SK-N-MC (cell line): ENCODE measurements around the gene PCDH15.

Experiments
- DNase-seq: peaks from one replicate; pipeline ENCODE4 v3.0.0-alpha.2; 2011; ENCODE audit warnings: low read depth, low spot score
- H3K27ac ChIP-seq: fragments of 200-600 bp; sonication (generic); 2 replicates; pipeline ENCODE4 v1.5.1; 2016; ENCODE audit warnings: mixed run types
- H3K36me3 ChIP-seq: fragments of 200-600 bp; sonication (generic); 2 replicates; pipeline ENCODE4 v1.6.1; 2017; ENCODE audit warnings: antibody characterized with exemption, low read length, mixed read lengths; ENCODE audit not compliant: insufficient read depth
- H3K4me3 ChIP-seq: fragments of 200-600 bp; sonication (generic); 2 replicates; pipeline ENCODE4 v1.5.1; 2016
- H3K9ac ChIP-seq: fragments of 200-600 bp; sonication (generic); 2 replicates; pipeline ENCODE4 v1.8.0; 2017; ENCODE audit warnings: mixed run types, mixed read lengths; ENCODE audit not compliant: insufficient read length
- H3K9me3 ChIP-seq: fragments of 200-600 bp; sonication (generic); 2 replicates; pipeline ENCODE4 v1.6.1; 2017; ENCODE audit warnings: low read depth, mild to moderate bottlenecking, antibody characterized with exemption, low read length, moderate library complexity, mixed read lengths
- EZH2 ChIP-seq: fragments of 200-600 bp; sonication (generic); IDR thresholded peaks from one replicate; pipeline ENCODE4 v1.6.1; 2017; ENCODE audit warnings: antibody characterized with exemption
- FOXP2 ChIP-seq: optimal IDR thresholded peaks from 2 replicates; pipeline ENCODE3; 2011; ENCODE audit warnings: mild to moderate bottlenecking, moderate library complexity; ENCODE audit not compliant: insufficient read depth; ENCODE audit errors: extremely low read length, control extremely low read depth
- POLR2AphosphoS5 ChIP-seq: IDR thresholded peaks from 2 replicates; pipeline ENCODE4 v1.6.1; 2012; ENCODE audit warnings: mild to moderate bottlenecking, low read depth, low read length, borderline replicate concordance

The PCDH15 gene

DNA sequence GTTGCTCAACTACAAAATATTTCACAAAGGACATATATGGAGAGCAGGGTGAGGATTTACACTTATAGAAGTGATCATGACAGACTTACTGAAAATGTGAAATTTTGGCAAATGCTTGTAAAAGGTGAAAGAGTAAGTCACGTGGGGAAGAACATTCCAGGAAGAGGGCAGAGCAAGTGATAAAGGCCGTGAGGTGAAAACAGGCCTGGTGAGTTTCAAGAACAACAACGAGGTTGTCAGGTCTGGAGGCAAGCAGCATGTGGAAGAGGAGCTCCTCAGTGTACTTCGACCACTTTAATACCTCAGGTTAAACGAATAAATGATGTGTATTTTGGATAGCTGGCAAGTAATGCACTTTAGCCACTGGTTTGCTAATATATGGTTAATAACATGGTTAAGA, 706.7 kb downstream of the PCDH15 start:
- Histone ChIP-seq H3K9me3 (no peaks in the 10 kb centered on the region), H3K4me3 (no peak overlapping the region), H3K9ac (no peak overlapping the region), H3K36me3 (no peaks in the 10 kb centered on the region), H3K27ac (no peak overlapping the region)
- TF ChIP-seq FOXP2 (no peak), POLR2AphosphoS5 (no peak), EZH2 (no peak)
- DNase-seq: no peak

DNA sequence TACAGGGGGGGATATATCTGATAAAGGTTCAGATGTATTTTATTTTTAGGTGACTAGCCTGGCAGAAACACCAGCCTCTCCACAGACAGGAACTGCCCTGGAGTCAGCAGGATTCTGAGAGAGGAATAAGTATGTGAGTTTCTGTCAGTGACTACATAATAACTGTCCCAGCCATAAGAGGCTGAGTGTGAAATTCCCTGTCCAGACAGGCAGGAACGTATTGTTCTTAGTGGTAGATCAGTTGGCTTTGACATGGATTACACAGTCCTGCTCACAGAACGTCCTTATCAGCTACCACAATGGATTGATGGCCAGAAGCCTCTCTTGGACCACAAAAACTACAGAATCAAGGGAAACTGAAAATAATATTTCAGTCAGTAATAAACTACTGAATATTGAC, 709.8 kb downstream of the PCDH15 start:
- no peak for TF ChIP-seq POLR2AphosphoS5
- no peak for TF ChIP-seq EZH2
- TF ChIP-seq FOXP2: no peak
- H3K27ac ChIP-seq: no peak overlapping the region
- H3K36me3 ChIP-seq: no peaks in the 10 kb centered on the region
- no peak overlapping the region for H3K9ac ChIP-seq
- H3K9me3 ChIP-seq: no peaks in the 10 kb centered on the region
- no peak for DNase-seq
- no peak overlapping the region for H3K4me3 ChIP-seq

DNA sequence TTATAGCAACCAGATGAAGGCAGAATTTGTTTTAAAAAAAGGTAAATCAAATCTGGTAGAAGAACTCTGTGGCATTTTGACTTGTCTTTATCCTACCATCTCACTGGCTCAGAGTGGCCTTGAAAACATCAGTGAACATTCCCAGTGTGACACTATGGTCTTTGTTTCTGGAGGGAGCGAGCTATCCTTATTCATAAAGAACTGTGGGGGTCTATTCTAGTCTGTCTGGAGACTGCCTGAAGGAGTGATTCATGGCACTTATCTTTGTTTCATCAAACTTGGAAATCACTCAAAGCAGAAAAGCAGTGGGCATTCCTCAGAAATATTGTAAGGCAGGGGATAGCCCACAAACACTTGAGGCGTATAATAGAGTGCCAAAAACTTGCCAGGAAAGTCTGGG, 719.1 kb downstream of the PCDH15 start:
- Histone ChIP-seq H3K9ac (no peak overlapping the region), H3K27ac (no peak overlapping the region), H3K4me3 (no peak overlapping the region), H3K36me3 (no peaks in the 10 kb centered on the region), H3K9me3 (no peaks in the 10 kb centered on the region)
- DNase-seq: no peak
- no peak for TF ChIP-seq POLR2AphosphoS5

DNA sequence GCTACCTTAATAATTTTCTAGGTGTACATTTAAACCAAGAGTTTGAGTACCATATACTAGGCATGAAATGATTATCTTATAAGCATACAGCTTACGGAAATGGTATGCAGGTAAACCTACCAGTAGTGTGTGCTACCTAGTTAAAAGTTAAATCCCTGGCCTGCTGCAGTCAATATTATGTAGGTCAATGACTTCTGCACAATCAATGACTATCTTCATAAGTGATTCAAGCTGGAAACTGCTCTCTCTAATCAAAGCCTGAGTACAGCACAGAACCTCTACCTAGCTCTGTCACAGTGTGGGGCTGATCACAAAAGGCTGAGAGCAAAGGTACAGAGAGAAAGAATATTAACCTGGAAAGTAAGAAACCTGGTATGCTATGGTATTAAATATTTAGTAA, 733.7 kb downstream of the PCDH15 start:
- H3K36me3 ChIP-seq: no peaks in the 10 kb centered on the region
- H3K27ac ChIP-seq: no peak overlapping the region
- H3K9me3 ChIP-seq: no peaks in the 10 kb centered on the region
- no peak for DNase-seq
- TF ChIP-seq FOXP2 (no peak), EZH2 (no peak), POLR2AphosphoS5 (no peak)
- H3K9ac ChIP-seq: no peak overlapping the region
- H3K4me3 ChIP-seq: no peak overlapping the region

DNA sequence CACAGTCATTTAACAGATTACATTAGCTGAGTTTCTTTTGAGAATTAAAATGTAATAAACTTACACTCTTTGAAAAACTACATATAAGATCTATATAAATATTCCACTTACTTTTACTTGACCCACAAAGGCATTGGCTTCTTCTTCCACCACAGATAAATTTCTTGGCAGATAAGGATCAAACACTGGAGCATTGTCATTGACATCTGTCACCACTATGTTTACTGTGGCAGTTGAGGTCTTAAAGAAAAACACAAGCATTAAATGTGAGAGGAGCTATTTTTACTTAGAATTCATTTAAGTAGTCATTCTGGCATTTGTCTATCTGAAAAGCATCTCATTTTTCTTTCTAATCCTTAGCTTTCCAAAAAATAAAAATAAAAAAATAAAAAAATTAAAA, 734.4 kb downstream of the PCDH15 start:
- no peak for DNase-seq
- Histone ChIP-seq H3K9me3 (no peaks in the 10 kb centered on the region), H3K27ac (no peak overlapping the region), H3K9ac (no peak overlapping the region), H3K36me3 (no peaks in the 10 kb centered on the region), H3K4me3 (no peak overlapping the region)
- no peak for TF ChIP-seq POLR2AphosphoS5
- no peak for TF ChIP-seq FOXP2
- TF ChIP-seq EZH2: no peak

DNA sequence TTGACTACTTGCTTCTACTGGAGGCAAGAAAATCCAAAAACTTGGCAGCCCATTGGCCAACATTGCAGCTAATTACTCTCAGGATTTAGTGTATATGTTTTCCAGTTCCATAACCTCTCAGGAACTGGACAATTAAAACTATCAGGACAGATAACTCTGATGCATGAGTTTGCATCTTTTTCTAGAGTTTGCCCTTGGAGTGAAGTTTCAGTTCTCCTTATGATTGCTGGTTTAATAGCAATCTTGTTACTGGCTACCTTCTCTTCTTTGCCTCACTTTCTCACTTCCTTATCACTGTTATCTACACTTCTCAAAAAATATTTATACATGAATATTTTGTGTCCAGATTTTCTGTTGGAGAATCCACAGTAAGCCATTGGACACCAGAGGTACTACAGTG, 735.9 kb downstream of the PCDH15 start:
- H3K27ac ChIP-seq: no peak overlapping the region
- DNase-seq: no peak
- no peak overlapping the region for H3K9ac ChIP-seq
- no peaks in the 10 kb centered on the region for H3K9me3 ChIP-seq
- TF ChIP-seq FOXP2: no peak
- H3K4me3 ChIP-seq: no peak overlapping the region
- no peaks in the 10 kb centered on the region for H3K36me3 ChIP-seq

DNA sequence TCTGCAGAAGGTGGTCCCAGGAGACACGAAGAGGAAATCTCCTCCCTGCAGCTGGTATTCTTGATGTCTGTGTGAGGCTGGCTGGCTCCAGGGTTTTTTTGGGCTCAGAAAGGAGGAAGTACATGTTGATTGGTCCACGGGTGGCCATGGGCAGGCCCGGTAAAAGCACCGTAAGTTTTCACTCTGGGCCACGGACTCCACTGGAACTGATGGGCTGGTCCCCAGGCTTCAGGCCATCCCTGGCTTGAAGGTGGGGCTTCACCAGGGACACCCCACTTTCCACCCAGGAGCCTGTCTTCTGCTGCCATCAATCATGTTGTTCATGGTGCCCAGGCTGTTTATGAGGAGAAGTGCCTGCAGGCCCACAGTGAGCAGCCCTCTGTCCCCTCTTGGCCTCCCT, 736.8 kb downstream of the PCDH15 start:
- Histone ChIP-seq H3K27ac (no peak overlapping the region), H3K9me3 (no peaks in the 10 kb centered on the region), H3K9ac (no peak overlapping the region), H3K36me3 (no peaks in the 10 kb centered on the region), H3K4me3 (no peak overlapping the region)
- no peak for TF ChIP-seq POLR2AphosphoS5
- TF ChIP-seq EZH2: no peak
- no peak for TF ChIP-seq FOXP2
- DNase-seq: no peak

DNA sequence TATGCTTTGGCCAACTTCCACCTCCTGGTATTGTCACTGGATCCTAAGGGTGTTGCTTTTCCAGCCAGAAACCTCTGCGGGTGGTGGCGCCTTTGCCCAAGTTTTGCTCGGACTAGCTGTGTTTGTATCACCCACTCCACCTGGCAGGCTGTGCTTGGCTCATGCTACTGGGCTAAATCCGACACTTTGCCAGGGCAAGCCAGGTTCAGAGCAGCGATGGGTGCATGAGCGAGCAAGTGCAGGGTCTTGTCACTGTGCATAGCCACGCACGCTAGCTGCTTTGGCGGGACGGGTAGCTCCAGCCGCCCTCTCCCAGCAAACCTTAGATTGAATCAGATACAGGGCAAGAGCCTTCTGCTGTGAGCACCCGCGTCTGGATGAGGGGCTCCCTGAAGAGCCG, 737.5 kb downstream of the PCDH15 start:
- Histone ChIP-seq H3K9ac (no peak overlapping the region), H3K27ac (no peak overlapping the region), H3K36me3 (no peaks in the 10 kb centered on the region), H3K9me3 (no peaks in the 10 kb centered on the region), H3K4me3 (no peak overlapping the region)
- no peak for TF ChIP-seq POLR2AphosphoS5
- DNase-seq: no peak

DNA sequence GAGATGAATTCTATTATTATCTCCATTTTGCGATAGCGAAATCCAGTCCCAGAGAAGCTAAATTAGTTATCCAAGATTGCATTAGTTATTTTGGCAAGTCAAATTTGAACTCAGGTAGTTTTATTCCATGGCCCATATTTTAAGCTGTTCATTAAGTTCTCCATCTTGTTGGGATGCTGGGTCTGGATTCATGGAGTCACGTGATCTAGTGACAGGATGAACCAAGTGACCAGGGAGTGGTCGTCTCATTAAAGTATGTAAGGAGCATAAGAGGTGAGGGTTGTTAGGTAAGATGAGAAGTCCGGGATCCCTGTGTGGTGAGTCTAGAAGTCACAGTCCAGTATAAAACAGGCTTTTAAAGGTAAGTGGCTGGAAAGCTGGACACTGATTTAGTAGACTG, 740.5 kb downstream of the PCDH15 start:
- no peaks in the 10 kb centered on the region for H3K9me3 ChIP-seq
- H3K4me3 ChIP-seq: no peak overlapping the region
- no peak overlapping the region for H3K27ac ChIP-seq
- H3K9ac ChIP-seq: no peak overlapping the region
- H3K36me3 ChIP-seq: no peaks in the 10 kb centered on the region
- TF ChIP-seq POLR2AphosphoS5: no peak
- no peak for TF ChIP-seq EZH2
- TF ChIP-seq FOXP2: no peak
- no peak for DNase-seq

DNA sequence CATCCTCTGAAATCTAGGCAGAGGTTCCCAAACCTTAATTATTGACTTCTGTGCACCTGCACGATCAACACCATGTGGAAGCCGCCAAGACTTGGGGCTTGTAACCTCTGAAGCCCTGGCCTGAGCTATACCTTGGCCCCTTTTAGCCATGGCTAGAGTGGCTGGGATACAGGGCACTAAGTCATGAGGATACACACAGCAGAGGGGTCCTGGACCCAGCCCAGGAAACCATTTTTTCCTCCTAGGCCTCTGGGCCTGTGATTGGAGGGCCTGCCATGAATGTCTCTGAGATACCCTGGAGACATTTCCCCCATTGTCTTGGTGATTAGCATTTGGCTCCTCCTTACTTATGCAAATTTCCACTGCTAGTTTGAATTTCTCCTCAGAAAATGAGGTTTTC, 743.7 kb downstream of the PCDH15 start:
- TF ChIP-seq POLR2AphosphoS5: no peak
- TF ChIP-seq FOXP2: no peak
- TF ChIP-seq EZH2: no peak
- Histone ChIP-seq H3K9me3 (no peaks in the 10 kb centered on the region), H3K36me3 (no peaks in the 10 kb centered on the region), H3K27ac (no peak overlapping the region), H3K9ac (no peak overlapping the region), H3K4me3 (no peak overlapping the region)
- DNase-seq: no peak
